Transverse colon (tissue), 4 donors: ENCODE results near the gene KIF2C.

Source experiments
- EP300 ChIP-seq: sonication (generic); formaldehyde crosslinking; IDR thresholded peaks from one replicate; pipeline ENCODE4 v1.6.1; 2017; ENCODE audit warnings: antibody characterized with exemption, low read depth
- POLR2A ChIP-seq: fragments of 450-650 bp; IDR thresholded peaks from one replicate; pipeline ENCODE4 v1.6.1; 2016; ENCODE audit warnings: antibody characterized with exemption, mild to moderate bottlenecking, moderate library complexity
- POLR2AphosphoS5 ChIP-seq, 3 donors: sonication (generic); formaldehyde crosslinking; IDR thresholded peaks; one replicate each; pipeline ENCODE4 v1.6.1; 2016; ENCODE audit warnings: antibody characterized with exemption in 3 of 3
- TF ChIP-seq, protein P1 (sequence below), 5 experiments: fragments of 200-600 bp in 3 of 5; fragments of 450-650 bp in 2 of 5; sonication (generic) in 3 of 5; IDR thresholded peaks; 1 replicate in 2 of 5; 2 replicates in 3 of 5; pipeline ENCODE4 v1.5.1; 2016 to 2017; ENCODE audit warnings: antibody characterized with exemption in 5 of 5, inconsistent platforms in 3 of 5, mild to moderate bottlenecking in 2 of 5, moderate library complexity in 1 of 5

DNA sequence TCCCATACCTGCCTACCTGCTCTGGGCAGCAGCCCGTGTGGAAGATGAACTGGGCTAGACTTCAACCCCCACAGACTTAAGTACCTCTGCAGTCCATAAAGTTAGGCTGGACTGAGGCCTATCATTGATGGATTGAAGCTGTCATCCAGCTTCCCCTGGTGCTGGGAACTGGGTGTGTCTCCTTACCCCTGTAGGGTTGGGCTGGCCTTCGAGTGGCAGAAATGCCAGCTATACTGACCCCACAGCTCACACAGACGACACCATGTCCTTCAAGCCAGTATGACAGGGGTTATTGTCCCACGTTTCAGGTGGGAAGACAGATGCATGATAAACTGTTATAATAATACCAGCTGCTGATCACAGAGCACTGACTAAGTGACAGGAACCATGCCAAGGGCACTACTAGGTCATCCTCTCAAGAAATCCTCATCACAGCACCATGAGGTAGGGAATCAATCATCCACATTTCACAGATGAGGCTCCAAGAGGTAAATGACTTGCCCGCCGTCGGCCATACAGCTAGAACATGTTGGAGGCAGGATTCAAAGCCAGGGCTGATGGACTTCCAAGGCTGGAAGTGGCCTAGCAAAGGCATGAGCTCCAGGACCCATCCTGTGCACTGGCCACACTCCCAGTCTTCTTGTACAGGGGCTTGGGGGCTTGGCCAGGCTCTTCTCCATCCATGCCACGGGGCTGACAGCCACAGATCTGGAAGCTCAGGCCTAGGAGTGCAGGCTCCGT is 48.7 kb downstream of the KIF2C start, which contains the start of gene BEST4:
- TF ChIP-seq, protein P1, sequence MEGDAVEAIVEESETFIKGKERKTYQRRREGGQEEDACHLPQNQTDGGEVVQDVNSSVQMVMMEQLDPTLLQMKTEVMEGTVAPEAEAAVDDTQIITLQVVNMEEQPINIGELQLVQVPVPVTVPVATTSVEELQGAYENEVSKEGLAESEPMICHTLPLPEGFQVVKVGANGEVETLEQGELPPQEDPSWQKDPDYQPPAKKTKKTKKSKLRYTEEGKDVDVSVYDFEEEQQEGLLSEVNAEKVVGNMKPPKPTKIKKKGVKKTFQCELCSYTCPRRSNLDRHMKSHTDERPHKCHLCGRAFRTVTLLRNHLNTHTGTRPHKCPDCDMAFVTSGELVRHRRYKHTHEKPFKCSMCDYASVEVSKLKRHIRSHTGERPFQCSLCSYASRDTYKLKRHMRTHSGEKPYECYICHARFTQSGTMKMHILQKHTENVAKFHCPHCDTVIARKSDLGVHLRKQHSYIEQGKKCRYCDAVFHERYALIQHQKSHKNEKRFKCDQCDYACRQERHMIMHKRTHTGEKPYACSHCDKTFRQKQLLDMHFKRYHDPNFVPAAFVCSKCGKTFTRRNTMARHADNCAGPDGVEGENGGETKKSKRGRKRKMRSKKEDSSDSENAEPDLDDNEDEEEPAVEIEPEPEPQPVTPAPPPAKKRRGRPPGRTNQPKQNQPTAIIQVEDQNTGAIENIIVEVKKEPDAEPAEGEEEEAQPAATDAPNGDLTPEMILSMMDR (IDR thresholded peaks at IDR 0.05) = no peak
- no peak for TF ChIP-seq EP300
- no peak for TF ChIP-seq POLR2A
- no peak for TF ChIP-seq POLR2AphosphoS5 (IDR thresholded peaks at IDR 0.05)
